ENCODE measurements around the gene PGA3.

GRCh38 chr11:61193596-61193995 lies 9.7 kb upstream of the PGA3 start:
- TF ChIP-seq, protein P1, sequence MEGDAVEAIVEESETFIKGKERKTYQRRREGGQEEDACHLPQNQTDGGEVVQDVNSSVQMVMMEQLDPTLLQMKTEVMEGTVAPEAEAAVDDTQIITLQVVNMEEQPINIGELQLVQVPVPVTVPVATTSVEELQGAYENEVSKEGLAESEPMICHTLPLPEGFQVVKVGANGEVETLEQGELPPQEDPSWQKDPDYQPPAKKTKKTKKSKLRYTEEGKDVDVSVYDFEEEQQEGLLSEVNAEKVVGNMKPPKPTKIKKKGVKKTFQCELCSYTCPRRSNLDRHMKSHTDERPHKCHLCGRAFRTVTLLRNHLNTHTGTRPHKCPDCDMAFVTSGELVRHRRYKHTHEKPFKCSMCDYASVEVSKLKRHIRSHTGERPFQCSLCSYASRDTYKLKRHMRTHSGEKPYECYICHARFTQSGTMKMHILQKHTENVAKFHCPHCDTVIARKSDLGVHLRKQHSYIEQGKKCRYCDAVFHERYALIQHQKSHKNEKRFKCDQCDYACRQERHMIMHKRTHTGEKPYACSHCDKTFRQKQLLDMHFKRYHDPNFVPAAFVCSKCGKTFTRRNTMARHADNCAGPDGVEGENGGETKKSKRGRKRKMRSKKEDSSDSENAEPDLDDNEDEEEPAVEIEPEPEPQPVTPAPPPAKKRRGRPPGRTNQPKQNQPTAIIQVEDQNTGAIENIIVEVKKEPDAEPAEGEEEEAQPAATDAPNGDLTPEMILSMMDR (IDR thresholded peaks at IDR 0.05 in 8 of 11, conservative IDR thresholded peaks at IDR 0.05 in 3 of 11): no peak
- no peak for TF ChIP-seq POLR2A (IDR thresholded peaks at IDR 0.05)
- no peak for TF ChIP-seq POLR2AphosphoS5 (IDR thresholded peaks at IDR 0.05)

All from spleen (tissue), 7 donors.